HepG2 (cell line): ENCODE measurements around the gene PRDM15.

Experiments
- ATRX ChIP-seq: sonication (generic); formaldehyde crosslinking; IDR thresholded peaks from 2 replicates; pipeline ENCODE4 v1.4.0; 2020; ENCODE audit warnings: missing genetic modification reagents, borderline replicate concordance
- CTCF ChIP-seq: sonication (generic); formaldehyde crosslinking; IDR thresholded peaks from 2 replicates; pipeline ENCODE4 v1.5.0; 2020; ENCODE audit warnings: mild to moderate bottlenecking, missing genetic modification reagents, moderate library complexity
- FOXK1 ChIP-seq: sonication (generic); formaldehyde crosslinking; IDR thresholded peaks from 2 replicates; pipeline ENCODE4 v1.4.0; 2020; ENCODE audit warnings: low read depth, missing genetic modification reagents, borderline replicate concordance
- FOXP1 ChIP-seq, 2 experiments: fragments of 450-650 bp in 1 of 2; IDR thresholded peaks; 2 replicates each; pipeline ENCODE4 v1.6.1; 2017 to 2018; ENCODE audit warnings: antibody characterized with exemption in 1 of 2
- MXI1 ChIP-seq: IDR thresholded peaks from 3 replicates; pipeline ENCODE4 v1.6.1; 2012; ENCODE audit warnings: low read depth, low read length, inconsistent platforms, borderline replicate concordance
- POLR2A ChIP-seq, 2 experiments: IDR thresholded peaks; 2 replicates each; pipeline ENCODE4 v1.6.1; 2011; ENCODE audit warnings: low read depth in 2 of 2, low read length in 2 of 2, mild to moderate bottlenecking in 1 of 2, moderate library complexity in 1 of 2; ENCODE audit not compliant: insufficient read depth in 1 of 2
- TBP ChIP-seq: sonication (generic); formaldehyde crosslinking; IDR thresholded peaks from 2 replicates; pipeline ENCODE4 v1.5.0; 2020; ENCODE audit warnings: missing genetic modification reagents
- ZNF281 ChIP-seq: sonication (generic); formaldehyde crosslinking; IDR thresholded peaks from 2 replicates; pipeline ENCODE4 v1.4.0; 2020; ENCODE audit warnings: missing genetic modification reagents, borderline replicate concordance
- ZNF337 ChIP-seq: sonication (generic); formaldehyde crosslinking; IDR thresholded peaks from 2 replicates; pipeline ENCODE4 v1.5.1; 2020; ENCODE audit warnings: missing genetic modification reagents, low read depth, mild to moderate bottlenecking, borderline replicate concordance
- ZNF407 ChIP-seq: sonication (generic); formaldehyde crosslinking; IDR thresholded peaks from one replicate; pipeline ENCODE4 v1.5.1; 2020; ENCODE audit warnings: mild to moderate bottlenecking, missing genetic modification reagents; ENCODE audit errors: not compliant biosample characterization
- ZNF567 ChIP-seq: sonication (generic); formaldehyde crosslinking; IDR thresholded peaks from 2 replicates; pipeline ENCODE4 v1.8.1; 2023; ENCODE audit warnings: mild to moderate bottlenecking, missing genetic modification reagents, borderline replicate concordance

GRCh38 chr21:41923186-41923585 is 44.0 kb upstream of the PRDM15 start:
- TF ChIP-seq ZNF567 (CRISPR knock-in tag) = no peak
- TF ChIP-seq ZNF407 (CRISPR knock-in tag) = no peak
- no peak for TF ChIP-seq TBP (CRISPR knock-in tag)
- TF ChIP-seq ZNF337 = no peak
- TF ChIP-seq MXI1 = no peak
- no peak for TF ChIP-seq FOXP1 (IDR thresholded peaks at IDR 0.05)
- TF ChIP-seq FOXP1 (CRISPR knock-in tag; IDR thresholded peaks at IDR 0.05) = no peak
- no peak for TF ChIP-seq POLR2A (IDR thresholded peaks at IDR 0.05; ENCODE audit: insufficient read depth in 1 of 2, low read depth in 2 of 2, low read length in 2 of 2)
- TF ChIP-seq ATRX (CRISPR knock-in tag) = no peak
- TF ChIP-seq CTCF (CRISPR knock-in tag) = no peak
- no peak for TF ChIP-seq FOXK1 (CRISPR knock-in tag)
- no peak for TF ChIP-seq ZNF281
